DND-41 (cell line): Measurements from ENCODE around the gene OR2G2.

ENCODE experiments used
- ATAC-seq: fragments of 200-7000 bp; cut with Tn5 transposase; 3 replicates; pipeline ENCODE4 v1.9.1; 2021; ENCODE audit warnings: low read depth; ENCODE audit not compliant: insufficient read depth
- DNase-seq: peaks from one replicate; pipeline ENCODE4 v3.0.0-alpha.2; 2020
- H2AFZ ChIP-seq: 2 replicates; pipeline ENCODE4 v1.6.0; 2012; ENCODE audit warnings: low read depth, low read length
- H3K27ac ChIP-seq: 2 replicates; pipeline ENCODE4 v1.5.1; 2012; ENCODE audit warnings: low read length, inconsistent platforms
- H3K27me3 ChIP-seq: fragments of 200-600 bp; sonication (generic); 2 replicates; pipeline ENCODE4 v1.6.0; 2012; ENCODE audit warnings: low read length, mild to moderate bottlenecking, inconsistent platforms; ENCODE audit not compliant: insufficient read depth, poor library complexity
- H3K36me3 ChIP-seq: 2 replicates; pipeline ENCODE4 v1.5.1; 2012; ENCODE audit warnings: low read length, inconsistent platforms; ENCODE audit not compliant: insufficient read depth
- H3K4me1 ChIP-seq: 2 replicates; pipeline ENCODE4 v1.5.1; 2012; ENCODE audit warnings: mild to moderate bottlenecking, low read length; ENCODE audit not compliant: insufficient read depth
- H3K4me2 ChIP-seq: 2 replicates; pipeline ENCODE4 v1.6.0; 2012; ENCODE audit warnings: mild to moderate bottlenecking, moderate library complexity, low read length, inconsistent platforms; ENCODE audit not compliant: insufficient read depth
- H3K4me3 ChIP-seq, 2 experiments: fragments of 200-600 bp in 1 of 2; shearing (Covaris generic) in 1 of 2; 2 replicates each; pipeline ENCODE4 v1.5.1; 2012 to 2016; ENCODE audit warnings: inconsistent platforms in 2 of 2, low read length in 2 of 2, mild to moderate bottlenecking in 2 of 2, low read depth in 1 of 2, moderate library complexity in 1 of 2
- H3K79me2 ChIP-seq: 2 replicates; pipeline ENCODE4 v1.6.0; 2012; ENCODE audit warnings: low read length, inconsistent platforms; ENCODE audit not compliant: insufficient read depth
- H3K9ac ChIP-seq: 2 replicates; pipeline ENCODE4 v1.6.0; 2012; ENCODE audit warnings: low read depth, mild to moderate bottlenecking, inconsistent platforms, low read length, moderate library complexity
- H3K9me3 ChIP-seq: 2 replicates; pipeline ENCODE4 v1.5.1; 2012; ENCODE audit warnings: low read length, moderate library complexity, mild to moderate bottlenecking, inconsistent platforms; ENCODE audit not compliant: insufficient read depth, severe bottlenecking
- H4K20me1 ChIP-seq: 2 replicates; pipeline ENCODE4 v1.6.0; 2012; ENCODE audit warnings: low read length; ENCODE audit not compliant: insufficient read depth
- EZH2 ChIP-seq: IDR thresholded peaks from 3 replicates; pipeline ENCODE4 v1.6.1; 2012; ENCODE audit warnings: borderline replicate concordance, low read depth, mild to moderate bottlenecking, moderate library complexity, low read length, inconsistent platforms; ENCODE audit not compliant: severe bottlenecking
- TF ChIP-seq, protein P1 (sequence below): IDR thresholded peaks from 2 replicates; pipeline ENCODE4 v1.5.1; 2012; ENCODE audit warnings: borderline replicate concordance, low read length, moderate library complexity, mild to moderate bottlenecking; ENCODE audit not compliant: poor library complexity, severe bottlenecking; ENCODE audit errors: extremely low read depth

Gene OR2G2

DNA sequence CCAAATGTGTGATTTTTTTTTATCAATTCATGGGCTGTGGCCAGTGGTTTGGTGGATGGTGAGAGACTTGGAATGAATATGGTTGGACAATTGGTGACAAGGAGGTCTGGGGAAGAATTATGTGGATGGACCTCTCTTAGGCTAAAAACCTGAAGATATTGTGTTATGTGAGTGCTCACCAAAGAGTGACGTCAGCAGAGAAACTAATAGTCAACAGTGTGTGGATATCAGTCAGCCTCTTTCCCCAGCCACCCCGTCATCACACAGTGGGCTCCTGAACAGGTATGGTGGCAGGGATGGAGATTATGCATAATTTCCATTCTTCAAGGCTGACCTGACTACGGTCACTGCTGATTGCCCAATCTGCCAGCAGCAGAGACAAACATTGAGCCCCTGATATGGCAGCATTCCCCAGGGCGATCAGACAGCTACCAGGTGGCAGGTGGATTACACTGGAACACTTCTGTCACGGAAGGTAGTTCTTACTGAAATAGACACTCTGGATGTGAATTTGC, 9.2 kb upstream of the OR2G2 start:
- ATAC-seq = no peak
- TF ChIP-seq, protein P1, sequence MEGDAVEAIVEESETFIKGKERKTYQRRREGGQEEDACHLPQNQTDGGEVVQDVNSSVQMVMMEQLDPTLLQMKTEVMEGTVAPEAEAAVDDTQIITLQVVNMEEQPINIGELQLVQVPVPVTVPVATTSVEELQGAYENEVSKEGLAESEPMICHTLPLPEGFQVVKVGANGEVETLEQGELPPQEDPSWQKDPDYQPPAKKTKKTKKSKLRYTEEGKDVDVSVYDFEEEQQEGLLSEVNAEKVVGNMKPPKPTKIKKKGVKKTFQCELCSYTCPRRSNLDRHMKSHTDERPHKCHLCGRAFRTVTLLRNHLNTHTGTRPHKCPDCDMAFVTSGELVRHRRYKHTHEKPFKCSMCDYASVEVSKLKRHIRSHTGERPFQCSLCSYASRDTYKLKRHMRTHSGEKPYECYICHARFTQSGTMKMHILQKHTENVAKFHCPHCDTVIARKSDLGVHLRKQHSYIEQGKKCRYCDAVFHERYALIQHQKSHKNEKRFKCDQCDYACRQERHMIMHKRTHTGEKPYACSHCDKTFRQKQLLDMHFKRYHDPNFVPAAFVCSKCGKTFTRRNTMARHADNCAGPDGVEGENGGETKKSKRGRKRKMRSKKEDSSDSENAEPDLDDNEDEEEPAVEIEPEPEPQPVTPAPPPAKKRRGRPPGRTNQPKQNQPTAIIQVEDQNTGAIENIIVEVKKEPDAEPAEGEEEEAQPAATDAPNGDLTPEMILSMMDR = no peak
- TF ChIP-seq EZH2 = no peak

GRCh38 chr1:247605286-247605685, 17.1 kb downstream of the OR2G2 start, which contains the start of gene OR2G3:
Gene OR2G3, plus strand, starts transcription at chr1:247605586. Its CDS starts 0 bp downstream, at chr1:247605586.
- no peak for TF ChIP-seq EZH2
- TF ChIP-seq, protein P1 = no peak
- no peaks in the 10 kb centered on the region for H3K79me2 ChIP-seq
- H2AFZ ChIP-seq = no peak within 1 kb of the TSS
- no peak within 1 kb of the TSS for H3K4me3 ChIP-seq
- no peak within 1 kb of the TSS for H3K4me2 ChIP-seq
- no peaks in the 10 kb centered on the region for H4K20me1 ChIP-seq
- no peaks in the 10 kb centered on the region for H3K9me3 ChIP-seq
- H3K36me3 ChIP-seq = no peaks in the 10 kb centered on the region
- H3K9ac ChIP-seq = no peak within 1 kb of the TSS
- no peak within 1 kb of the TSS for H3K27ac ChIP-seq
- DNase-seq (no peak), ATAC-seq (no peak)
- H3K4me1 ChIP-seq = no peaks in the 10 kb centered on the region
- H3K27me3 ChIP-seq = peaks cover 2% of the 10 kb centered on the region

More for the DNA sequence above, 9.2 kb upstream of the OR2G2 start:
- Histone ChIP-seq H3K9ac (no peak overlapping the region), H3K4me1 (no peaks in the 10 kb centered on the region), H3K9me3 (no peaks in the 10 kb centered on the region), H3K79me2 (no peaks in the 10 kb centered on the region), H2AFZ (no peak overlapping the region), H3K4me2 (no peak overlapping the region), H3K27ac (no peak overlapping the region), H3K27me3 (no peaks in the 10 kb centered on the region), H3K4me3 (no peak overlapping the region), H4K20me1 (no peaks in the 10 kb centered on the region), H3K36me3 (no peaks in the 10 kb centered on the region)
- no peak for DNase-seq

DNA sequence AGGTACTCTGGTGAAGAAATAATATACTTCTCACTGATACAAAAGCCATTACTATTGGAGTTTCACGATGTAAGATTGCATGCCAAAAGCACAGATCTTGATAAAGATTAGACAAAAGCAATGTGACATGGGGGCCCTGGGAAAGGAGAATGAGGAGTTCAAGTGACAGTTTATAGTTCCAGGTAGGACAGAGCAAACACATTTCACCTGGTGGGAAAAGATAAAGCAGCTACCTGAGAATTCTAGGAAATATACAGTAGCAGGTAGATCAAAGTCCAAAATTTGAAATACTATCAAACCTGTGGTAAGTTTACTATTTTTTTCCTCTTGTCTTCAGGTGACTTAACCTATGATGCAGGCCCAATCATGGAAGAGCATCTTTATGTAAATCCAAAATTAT, 25.2 kb downstream of the OR2G2 start:
- H3K9me3 ChIP-seq = no peaks in the 10 kb centered on the region
- DNase-seq = no peak
- H3K36me3 ChIP-seq = no peaks in the 10 kb centered on the region
- no peaks in the 10 kb centered on the region for H4K20me1 ChIP-seq
- H3K27ac ChIP-seq = no peak overlapping the region
- ATAC-seq = no peak
- no peak overlapping the region for H3K4me3 ChIP-seq
- H2AFZ ChIP-seq = no peak overlapping the region
- no peak overlapping the region for H3K9ac ChIP-seq
- no peak for TF ChIP-seq EZH2
- TF ChIP-seq, protein P1 = no peak
- H3K4me1 ChIP-seq = no peaks in the 10 kb centered on the region
- H3K27me3 ChIP-seq = no peaks in the 10 kb centered on the region
- no peak overlapping the region for H3K4me2 ChIP-seq
- H3K79me2 ChIP-seq = no peaks in the 10 kb centered on the region
